DOHH2 (cell line): ENCODE measurements around the gene PTGDS.

ENCODE experiments used
- H3F3A ChIP-seq: fragments of 200-600 bp; sonication (generic), shearing (Covaris generic); 2 replicates; pipeline ENCODE4 v1.6.0; 2016; ENCODE audit warnings: antibody characterized with exemption, mild to moderate bottlenecking; ENCODE audit not compliant: control insufficient read depth, insufficient read depth
- H3K27ac ChIP-seq: fragments of 200-600 bp; sonication (generic); 2 replicates; pipeline ENCODE4 v1.5.1; 2014; ENCODE audit warnings: low read depth, mild to moderate bottlenecking, low read length, moderate library complexity
- H3K27me3 ChIP-seq: fragments of 200-600 bp; sonication (generic); 2 replicates; pipeline ENCODE4 v1.6.1; 2014; ENCODE audit warnings: mild to moderate bottlenecking, low read length, mixed read lengths; ENCODE audit not compliant: control insufficient read depth
- H3K36me3 ChIP-seq: fragments of 200-600 bp; sonication (generic); 2 replicates; pipeline ENCODE4 v1.6.1; 2014; ENCODE audit warnings: mild to moderate bottlenecking, low read length, moderate library complexity, mixed read lengths; ENCODE audit not compliant: control insufficient read depth
- H3K4me1 ChIP-seq: fragments of 200-600 bp; sonication (generic); 2 replicates; pipeline ENCODE4 v1.6.1; 2014; ENCODE audit warnings: mild to moderate bottlenecking, low read length, mixed read lengths; ENCODE audit not compliant: control insufficient read depth
- H3K4me2 ChIP-seq: fragments of 200-600 bp; sonication (generic); 2 replicates; pipeline ENCODE4 v1.6.0; 2014; ENCODE audit warnings: mild to moderate bottlenecking, low read length, moderate library complexity
- H3K4me3 ChIP-seq: fragments of 200-600 bp; sonication (generic); 2 replicates; pipeline ENCODE4 v1.5.1; 2014; ENCODE audit warnings: mild to moderate bottlenecking, low read length, mixed read lengths
- H3K79me2 ChIP-seq: fragments of 200-600 bp; sonication (generic); 2 replicates; pipeline ENCODE4 v1.6.1; 2014; ENCODE audit warnings: mild to moderate bottlenecking, low read length, mixed read lengths; ENCODE audit not compliant: control insufficient read depth
- H3K9me2 ChIP-seq: fragments of 200-600 bp; sonication (generic); replicated peaks from 2 replicates; pipeline ENCODE4 v1.6.1; 2014; ENCODE audit warnings: mild to moderate bottlenecking, low read length, mixed read lengths; ENCODE audit not compliant: control insufficient read depth
- H3K9me3 ChIP-seq: fragments of 200-600 bp; sonication (generic); 2 replicates; pipeline ENCODE4 v1.6.1; 2014; ENCODE audit warnings: antibody characterized with exemption, low read length, mixed read lengths; ENCODE audit not compliant: control insufficient read depth, insufficient read depth
- H4K20me1 ChIP-seq: fragments of 200-600 bp; sonication (generic); 2 replicates; pipeline ENCODE4 v1.6.0; 2014; ENCODE audit warnings: low read depth, mild to moderate bottlenecking, antibody characterized with exemption, low read length, moderate library complexity; ENCODE audit not compliant: control insufficient read depth, insufficient read depth
- CTCF ChIP-seq: fragments of 200-600 bp; sonication (generic); IDR thresholded peaks from one replicate; pipeline ENCODE4 v1.5.1; 2014; ENCODE audit warnings: antibody characterized with exemption, mild to moderate bottlenecking, low read depth, low read length; ENCODE audit not compliant: poor library complexity, severe bottlenecking
- EZH2phosphoT487 ChIP-seq: fragments of 200-600 bp; sonication (generic); IDR thresholded peaks from 2 replicates; pipeline ENCODE4 v1.6.1; 2017; ENCODE audit warnings: borderline replicate concordance, mild to moderate bottlenecking, antibody characterized with exemption, low read length, moderate library complexity, mixed read lengths

PTGDS gene

DNA sequence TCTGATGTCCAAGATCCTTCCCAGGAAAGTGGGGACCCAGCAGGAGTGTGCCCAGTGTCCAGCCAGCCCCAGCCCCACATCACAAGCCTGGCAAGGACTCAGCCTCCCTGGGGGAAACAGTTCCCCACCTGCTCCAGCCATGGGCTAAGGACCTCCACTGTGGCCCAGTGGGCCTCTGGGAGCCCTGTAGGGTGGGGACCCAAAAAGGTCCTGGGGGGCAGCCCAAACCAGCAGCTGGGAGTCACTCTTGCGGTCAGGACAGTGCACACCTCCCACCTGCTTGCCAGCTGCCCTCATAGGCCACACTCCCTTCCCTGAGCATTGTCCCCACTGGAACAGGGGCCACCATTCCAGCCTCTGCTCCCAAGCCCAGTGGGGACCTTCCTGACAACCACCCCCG is 49.1 kb downstream of the PTGDS start:
- H3K27ac ChIP-seq = no peak overlapping the region
- peaks cover 39% of the 10 kb centered on the region for H3K4me1 ChIP-seq
- H3K4me3 ChIP-seq = no peak overlapping the region

GRCh38 chr9:137026828-137027227 is 49.5 kb downstream of the PTGDS start:
- Histone ChIP-seq H3K27me3 (peaks cover 47% of the 10 kb centered on the region), H3K9me2 (no peaks in the 10 kb centered on the region), H3K27ac (no peak overlapping the region), H3K4me3 (no peak overlapping the region), H3K4me1 (peaks cover 41% of the 10 kb centered on the region), H4K20me1 (no peaks in the 10 kb centered on the region), H3F3A (no peaks in the 10 kb centered on the region), H3K4me2 (no peak overlapping the region), H3K79me2 (no peaks in the 10 kb centered on the region), H3K36me3 (no peaks in the 10 kb centered on the region), H3K9me3 (no peaks in the 10 kb centered on the region)
- TF ChIP-seq EZH2phosphoT487 (no peak), CTCF (no peak)

More for the DNA sequence above, 49.1 kb downstream of the PTGDS start:
- H3K36me3 ChIP-seq = no peaks in the 10 kb centered on the region
- peaks cover 42% of the 10 kb centered on the region for H3K27me3 ChIP-seq
- no peaks in the 10 kb centered on the region for H3K79me2 ChIP-seq
- no peak overlapping the region for H3K4me2 ChIP-seq
- TF ChIP-seq EZH2phosphoT487 = no peak
- TF ChIP-seq CTCF = no peak
- no peaks in the 10 kb centered on the region for H4K20me1 ChIP-seq
- no peaks in the 10 kb centered on the region for H3K9me2 ChIP-seq
- no peaks in the 10 kb centered on the region for H3K9me3 ChIP-seq
- H3F3A ChIP-seq = no peaks in the 10 kb centered on the region

DNA sequence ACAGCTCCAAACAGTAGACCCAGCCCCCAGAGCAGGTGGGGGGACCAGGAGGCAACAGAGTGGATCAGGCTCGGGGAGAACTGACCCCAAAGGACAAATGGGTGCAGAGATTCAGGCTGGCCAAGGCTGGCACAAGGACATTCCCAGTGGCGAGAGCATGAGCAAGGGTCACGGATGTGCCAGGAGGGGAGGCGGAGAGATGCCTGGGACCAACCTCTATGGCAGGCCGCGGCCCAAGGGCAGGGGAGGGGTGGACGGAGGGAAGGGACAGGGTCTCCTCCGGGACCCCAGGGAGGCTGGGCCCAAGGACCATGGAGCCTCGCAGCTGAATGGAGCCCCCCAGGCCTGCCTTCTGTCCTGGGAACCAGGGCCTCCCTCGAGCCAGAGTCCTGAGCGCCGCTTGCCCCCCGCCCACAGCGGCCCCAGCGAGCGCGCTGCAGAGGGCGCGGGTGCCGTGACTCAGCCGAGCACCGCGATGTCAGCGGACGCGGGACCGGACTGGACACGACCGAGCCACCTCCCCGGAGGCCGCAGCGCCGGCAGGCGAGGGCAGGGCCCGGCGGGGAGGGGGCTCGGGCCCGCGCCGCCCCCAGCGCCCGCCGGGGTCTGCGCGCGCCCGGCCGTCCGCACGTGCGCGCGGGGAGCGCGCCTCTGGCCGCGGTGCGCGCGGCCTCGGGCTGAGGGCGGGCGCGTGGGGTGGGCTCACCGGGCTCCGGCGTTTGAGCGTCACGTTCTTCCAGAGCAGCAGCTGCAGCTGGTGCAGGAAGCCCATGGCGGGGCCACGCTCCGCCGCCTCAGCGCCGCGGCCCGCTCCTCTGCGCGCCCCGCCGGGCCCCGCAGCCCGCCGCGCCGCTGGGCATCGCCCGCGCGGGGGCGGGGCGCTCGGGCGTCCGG is 50.3 kb downstream of the PTGDS start, which contains the start of gene ABCA2:
ABCA2 (minus strand) TSS at position 869 of the 894 bp plus-strand sequence; CDS start at position 772, 97 bp downstream.
- H3K36me3 ChIP-seq = no peaks in the 10 kb centered on the region

More for the DNA sequence above, 50.3 kb downstream of the PTGDS start, which contains the start of gene ABCA2:
- H3K79me2 ChIP-seq = no peaks in the 10 kb centered on the region
- TF ChIP-seq EZH2phosphoT487 (no peak), CTCF (no peak)
- H3K4me2 ChIP-seq = peak within 1 kb of the TSS; percentile 97
- peaks cover 49% of the 10 kb centered on the region for H3K4me1 ChIP-seq
- H3K9me2 ChIP-seq = no peaks in the 10 kb centered on the region
- H3F3A ChIP-seq = no peaks in the 10 kb centered on the region
- peaks cover 49% of the 10 kb centered on the region for H3K27me3 ChIP-seq
- H4K20me1 ChIP-seq = 0 out of 2 replicates have a peak, but pooled peaks cover under 1% of the 10 kb centered on the region
- no peaks in the 10 kb centered on the region for H3K9me3 ChIP-seq
- H3K4me3 ChIP-seq = peak within 1 kb of the TSS; percentile 77
- H3K27ac ChIP-seq = no peak within 1 kb of the TSS
